Stimulated activated memory B cell treated with anti-CD40 and anti-IgM and Interleukin-4, amounts not matched to agents 10 μg/mL and 1 μg/mL and 100 μg/mL, for 72 hours (primary cell): ENCODE measurements around the gene PPARD.
A peak's percentile ranks its signal among the peaks of the same experiment; 100 is the strongest.

ENCODE experiments used
- ATAC-seq: fragments of 150-1000 bp; cut with Tn5 transposase; 2 replicates; pipeline ENCODE4 v1.10.0; 2021
- H3K27ac Mint-ChIP-seq: one replicate; pipeline ENCODE4 v1.8.0; 2022; ENCODE audit warnings: mild to moderate bottlenecking, mixed read lengths
- H3K27me3 Mint-ChIP-seq: one replicate; pipeline ENCODE4 v1.8.0; 2022; ENCODE audit warnings: mixed read lengths
- H3K36me3 Mint-ChIP-seq: one replicate; pipeline ENCODE4 v1.8.0; 2022; ENCODE audit warnings: mixed read lengths
- H3K4me1 Mint-ChIP-seq: one replicate; pipeline ENCODE4 v1.8.0; 2022; ENCODE audit warnings: mixed read lengths
- H3K4me3 Mint-ChIP-seq: one replicate; pipeline ENCODE4 v1.8.0; 2022; ENCODE audit warnings: mild to moderate bottlenecking, moderate library complexity, mixed read lengths
- H3K9me3 Mint-ChIP-seq: one replicate; pipeline ENCODE4 v1.8.0; 2022; ENCODE audit warnings: mixed read lengths

The PPARD gene

DNA sequence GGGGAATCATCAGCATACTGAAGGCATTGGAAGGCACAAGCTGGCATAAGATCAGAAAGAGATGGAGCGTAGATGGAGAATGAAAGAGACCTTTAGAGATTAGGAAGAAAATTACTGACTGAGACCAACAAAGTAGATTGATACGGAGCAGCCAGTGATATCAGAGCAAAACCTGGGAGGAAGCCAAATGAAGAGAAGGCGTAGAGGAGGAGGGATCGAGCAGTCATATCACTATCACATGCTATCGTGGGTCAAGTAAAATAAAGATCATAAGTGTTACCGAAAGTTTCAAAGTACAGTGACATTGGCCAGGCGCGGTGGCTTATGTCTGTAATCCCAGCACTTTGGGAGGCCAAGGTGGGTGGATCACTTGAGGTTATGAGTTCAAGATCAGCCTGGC lies 56.2 kb downstream of the PPARD start:
- no peak for ATAC-seq
- Mint-ChIP-seq H3K9me3 (no peaks in the 10 kb centered on the region), H3K36me3 (peaks cover 23% of the 10 kb centered on the region), H3K4me3 (no peak overlapping the region), H3K4me1 (peaks cover 27% of the 10 kb centered on the region), H3K27me3 (no peaks in the 10 kb centered on the region), H3K27ac (no peak overlapping the region)

DNA sequence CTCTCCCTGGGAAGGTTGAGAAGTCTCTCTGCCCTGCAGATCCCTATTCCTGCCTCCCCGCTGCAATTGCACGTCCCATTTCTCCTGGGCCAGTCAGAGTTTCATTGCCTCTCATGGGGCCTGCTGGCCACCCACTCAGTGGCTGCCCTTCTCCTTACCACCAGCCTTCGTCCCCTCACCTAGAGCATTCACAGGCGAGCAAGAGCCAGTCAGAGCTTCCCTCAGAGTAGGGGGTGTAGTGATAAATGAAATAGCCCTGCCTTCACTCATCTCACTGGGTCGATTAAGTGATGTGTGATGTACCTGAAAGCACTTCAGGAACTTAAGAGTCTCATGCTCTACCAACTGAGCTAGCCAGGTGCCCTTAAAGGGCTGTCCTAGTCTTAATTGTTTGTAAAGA lies 57.8 kb downstream of the PPARD start:
- ATAC-seq, result no peak
- Mint-ChIP-seq H3K27ac (no peak overlapping the region), H3K36me3 (peaks cover 23% of the 10 kb centered on the region), H3K4me1 (peaks cover 17% of the 10 kb centered on the region), H3K4me3 (no peak overlapping the region), H3K9me3 (no peaks in the 10 kb centered on the region), H3K27me3 (no peaks in the 10 kb centered on the region)

DNA sequence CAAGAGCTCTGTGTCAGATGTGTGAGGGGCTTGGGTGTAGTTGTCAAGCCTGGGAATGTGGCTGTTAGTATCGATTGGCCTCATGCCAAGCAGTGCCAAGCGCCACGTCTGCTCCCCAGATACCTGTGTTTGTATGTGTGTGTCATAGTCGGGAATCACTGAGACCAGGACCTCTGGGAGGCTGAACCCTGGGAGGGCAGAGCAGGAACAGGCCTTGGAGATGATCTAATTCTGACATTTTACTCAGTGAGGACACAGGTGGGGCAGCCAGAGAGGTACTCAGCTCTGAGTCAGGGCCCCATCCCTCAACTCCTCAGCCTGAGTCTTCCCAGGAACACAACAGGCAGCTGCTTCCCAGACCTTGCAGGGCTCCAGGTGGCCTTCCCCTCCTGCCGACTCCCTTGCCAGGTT lies 58.5 kb downstream of the PPARD start:
- ATAC-seq, result no peak
- Mint-ChIP-seq H3K4me1 (peaks cover 10% of the 10 kb centered on the region), H3K27ac (no peak overlapping the region)

DNA sequence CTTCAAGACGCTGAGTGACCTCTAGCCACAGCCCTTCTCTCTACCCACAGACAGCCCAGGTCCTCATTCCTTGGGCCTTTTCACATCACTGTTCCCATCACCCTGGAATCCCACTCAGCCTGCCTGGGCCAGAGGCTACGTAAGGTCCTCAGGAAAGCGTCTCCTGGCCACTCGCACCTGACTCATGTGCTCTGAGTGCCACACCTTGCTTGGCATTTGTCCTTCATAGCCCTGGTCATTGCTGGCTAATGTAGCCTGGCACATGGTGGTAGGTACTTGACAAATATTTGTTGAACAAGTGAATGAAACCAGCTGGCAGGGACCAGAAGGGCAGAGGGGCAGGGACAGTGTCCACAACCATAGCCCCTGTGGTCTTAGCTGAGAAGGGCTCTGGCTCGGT lies 59.2 kb downstream of the PPARD start:
- peaks cover 12% of the 10 kb centered on the region for H3K4me1 Mint-ChIP-seq
- H3K27me3 Mint-ChIP-seq, result no peaks in the 10 kb centered on the region
- no peaks in the 10 kb centered on the region for H3K9me3 Mint-ChIP-seq
- no peak overlapping the region for H3K4me3 Mint-ChIP-seq
- no peak overlapping the region for H3K27ac Mint-ChIP-seq
- H3K36me3 Mint-ChIP-seq, result peaks cover 23% of the 10 kb centered on the region
- no peak for ATAC-seq

More for the DNA sequence above, 58.5 kb downstream of the PPARD start:
- H3K4me3 Mint-ChIP-seq, result no peak overlapping the region
- H3K9me3 Mint-ChIP-seq, result no peaks in the 10 kb centered on the region
- H3K27me3 Mint-ChIP-seq, result no peaks in the 10 kb centered on the region
- peaks cover 23% of the 10 kb centered on the region for H3K36me3 Mint-ChIP-seq

DNA sequence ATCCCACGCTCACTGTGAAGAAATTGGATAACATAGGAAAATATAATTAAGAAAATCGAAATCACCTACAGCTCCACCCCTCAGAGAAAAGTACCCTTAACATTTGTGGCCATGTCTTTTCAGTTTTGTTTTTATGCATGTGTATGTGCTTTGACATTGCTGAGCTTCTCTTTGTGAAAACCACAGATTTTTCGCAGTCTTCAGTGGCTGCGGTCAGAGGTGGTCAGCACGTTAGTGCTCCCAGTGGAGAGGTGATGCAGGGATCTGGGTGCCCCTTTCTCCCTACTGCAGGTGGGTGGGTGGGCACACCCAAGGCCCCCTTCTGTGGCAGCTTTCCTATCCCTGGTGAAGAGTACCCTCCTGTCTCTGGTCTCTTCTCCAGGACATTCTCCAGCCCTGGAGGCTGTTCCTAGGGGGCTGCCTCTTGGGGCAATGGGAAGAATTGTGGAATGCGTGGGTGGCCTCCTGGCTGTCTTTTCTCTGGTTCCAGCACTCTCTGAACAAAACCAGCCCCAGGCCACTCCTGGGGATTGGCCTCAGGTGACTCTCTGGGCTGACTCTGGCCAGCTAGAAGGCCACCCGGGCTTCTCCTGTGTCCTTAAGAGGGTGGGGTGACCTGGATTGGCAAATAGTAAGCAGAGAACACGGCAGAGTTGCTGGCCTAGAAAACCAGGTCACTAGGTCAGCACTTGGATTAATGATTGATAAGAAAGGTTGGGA lies 59.9 kb downstream of the PPARD start:
- no peak overlapping the region for H3K4me3 Mint-ChIP-seq

DNA sequence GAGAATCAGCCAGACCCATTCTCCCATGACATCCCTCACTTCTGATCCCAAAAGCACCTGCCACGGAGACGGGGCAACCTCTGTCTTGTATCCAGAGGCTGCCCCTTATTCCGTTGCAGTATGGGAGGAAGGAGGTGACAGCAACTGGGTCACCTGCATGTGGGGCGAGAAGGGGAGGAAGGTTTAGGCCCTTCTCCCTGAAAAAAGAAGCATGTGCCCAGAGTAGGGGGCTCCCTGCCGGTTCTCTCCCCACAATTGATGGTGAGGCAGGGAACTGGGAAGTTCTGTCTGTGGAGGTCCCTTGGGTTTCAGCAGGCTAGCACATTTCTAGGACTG lies 60.5 kb downstream of the PPARD start:
- peak overlapping the region; percentile 13 for H3K27ac Mint-ChIP-seq
- no peaks in the 10 kb centered on the region for H3K9me3 Mint-ChIP-seq
- no peak overlapping the region for H3K4me3 Mint-ChIP-seq
- no peaks in the 10 kb centered on the region for H3K27me3 Mint-ChIP-seq
- peaks cover 12% of the 10 kb centered on the region for H3K36me3 Mint-ChIP-seq
- peaks cover 19% of the 10 kb centered on the region for H3K4me1 Mint-ChIP-seq
- no peak for ATAC-seq

More for the DNA sequence above, 59.9 kb downstream of the PPARD start:
- H3K27ac Mint-ChIP-seq, result peak overlapping the region; percentile 13
- ATAC-seq, result no peak
- H3K36me3 Mint-ChIP-seq, result peaks cover 17% of the 10 kb centered on the region
- no peaks in the 10 kb centered on the region for H3K9me3 Mint-ChIP-seq
- H3K4me1 Mint-ChIP-seq, result peaks cover 18% of the 10 kb centered on the region
- no peaks in the 10 kb centered on the region for H3K27me3 Mint-ChIP-seq

DNA sequence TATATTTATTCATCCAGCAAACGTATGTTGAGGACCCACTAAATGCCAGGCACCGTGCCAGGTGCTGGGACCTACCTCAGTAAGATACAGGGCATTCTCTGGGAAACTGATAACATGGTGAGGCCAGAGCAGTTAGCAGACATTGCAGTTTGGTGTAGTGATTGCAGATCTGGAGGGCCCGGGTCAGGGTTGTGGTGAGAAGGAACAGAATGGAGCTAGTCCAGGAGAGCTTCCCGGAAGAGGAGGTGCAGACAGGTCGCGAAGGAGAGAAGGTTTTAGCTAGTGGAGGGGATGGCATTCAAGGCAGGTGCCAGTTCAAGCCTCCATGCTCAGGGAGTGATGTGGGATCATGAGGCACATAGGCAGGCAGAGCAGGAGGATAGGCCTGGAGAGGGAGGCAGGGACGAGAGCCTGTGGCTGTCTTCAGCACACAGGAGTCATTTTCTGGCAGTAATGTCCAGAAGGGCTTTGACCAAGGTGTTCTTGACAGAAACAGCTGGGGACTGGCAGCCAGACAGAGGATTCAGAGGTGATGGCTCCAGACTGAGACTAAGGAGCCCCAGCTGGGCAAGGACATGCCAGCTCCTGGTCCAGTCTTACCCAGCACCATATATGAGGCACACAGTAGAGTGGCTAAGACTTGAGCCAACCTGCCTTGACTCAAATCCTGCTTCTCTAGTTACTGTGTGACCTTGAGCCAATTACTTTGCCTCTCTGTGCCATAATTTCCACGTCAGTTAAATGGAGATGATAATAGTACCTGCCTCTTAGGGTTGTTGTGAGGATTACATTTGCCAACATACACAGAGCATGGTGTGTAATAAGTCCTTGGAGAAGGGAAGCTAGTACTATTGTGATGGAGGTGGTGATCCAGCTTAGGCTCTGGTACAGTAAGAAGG lies 61.4 kb downstream of the PPARD start:
- no peak overlapping the region for H3K4me3 Mint-ChIP-seq
- no peak for ATAC-seq
- H3K36me3 Mint-ChIP-seq, result peaks cover 5% of the 10 kb centered on the region
- H3K27me3 Mint-ChIP-seq, result no peaks in the 10 kb centered on the region
- H3K27ac Mint-ChIP-seq, result no peak overlapping the region
- H3K9me3 Mint-ChIP-seq, result no peaks in the 10 kb centered on the region
- H3K4me1 Mint-ChIP-seq, result peaks cover 19% of the 10 kb centered on the region

DNA sequence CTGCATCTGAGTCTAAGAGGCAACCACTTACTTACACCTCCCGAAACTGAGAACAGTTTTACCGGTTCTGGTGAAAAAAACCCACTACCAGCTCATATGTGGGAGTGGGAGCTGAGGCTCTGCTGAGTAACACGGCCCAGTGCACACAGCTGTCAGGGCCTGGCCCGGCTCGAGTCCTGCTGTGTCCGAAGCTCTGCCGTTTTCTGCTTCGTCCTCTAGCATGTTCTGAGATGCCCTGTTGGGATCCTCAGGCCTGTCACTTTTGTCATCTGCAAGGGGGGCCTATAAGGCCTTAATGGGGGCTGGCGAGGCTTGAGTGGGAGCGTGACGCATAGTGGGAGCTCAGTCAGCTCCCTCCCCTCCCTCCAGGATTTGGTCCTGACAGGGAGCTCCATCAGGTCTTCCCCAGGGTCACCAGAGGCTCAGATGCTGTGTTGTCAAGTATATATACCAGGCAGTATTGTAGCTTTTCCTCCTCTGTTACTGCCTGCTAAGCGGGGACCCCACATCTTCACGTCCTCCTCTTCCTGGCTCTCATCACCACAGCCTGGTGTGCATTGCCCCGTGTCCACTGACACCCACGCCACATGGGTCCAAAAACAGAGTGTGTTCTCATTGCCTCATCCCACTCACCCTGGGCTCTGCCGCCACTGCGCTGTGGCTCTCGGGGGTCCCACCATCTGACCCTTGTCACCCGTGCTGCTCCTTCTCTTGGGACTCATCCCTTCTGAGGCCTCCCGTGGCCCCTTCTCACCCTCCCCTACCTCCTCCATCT lies 64.5 kb downstream of the PPARD start:
- no peaks in the 10 kb centered on the region for H3K9me3 Mint-ChIP-seq
- H3K36me3 Mint-ChIP-seq, result peaks cover 10% of the 10 kb centered on the region
- no peak for ATAC-seq
- no peaks in the 10 kb centered on the region for H3K27me3 Mint-ChIP-seq
- peak overlapping the region; percentile 6 for H3K27ac Mint-ChIP-seq
- H3K4me3 Mint-ChIP-seq, result no peak overlapping the region
- peaks cover 31% of the 10 kb centered on the region for H3K4me1 Mint-ChIP-seq

DNA sequence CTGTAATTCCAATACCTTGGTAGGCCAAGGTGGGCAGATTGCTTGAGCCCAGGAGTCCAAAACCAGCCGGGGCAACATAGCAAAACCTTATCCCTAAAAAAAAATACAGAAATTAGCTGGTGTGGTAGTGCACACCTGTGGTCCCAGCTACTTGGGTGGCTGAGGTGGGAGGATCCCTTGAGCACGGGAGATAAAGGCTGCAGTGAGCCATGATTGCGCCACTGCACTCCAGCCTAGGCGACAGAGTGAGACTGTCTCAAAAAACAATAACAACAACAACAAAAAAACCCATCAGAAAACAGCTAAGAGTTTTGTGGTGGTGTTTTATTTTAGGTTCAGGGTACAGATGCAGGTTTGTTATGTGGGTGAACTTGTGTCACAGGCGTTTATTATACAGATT lies 66.9 kb downstream of the PPARD start:
- H3K4me1 Mint-ChIP-seq, result peaks cover 31% of the 10 kb centered on the region
- no peak overlapping the region for H3K4me3 Mint-ChIP-seq
- H3K27ac Mint-ChIP-seq, result no peak overlapping the region
- no peaks in the 10 kb centered on the region for H3K9me3 Mint-ChIP-seq
- peaks cover 31% of the 10 kb centered on the region for H3K36me3 Mint-ChIP-seq
- H3K27me3 Mint-ChIP-seq, result no peaks in the 10 kb centered on the region
- ATAC-seq, result no peak

DNA sequence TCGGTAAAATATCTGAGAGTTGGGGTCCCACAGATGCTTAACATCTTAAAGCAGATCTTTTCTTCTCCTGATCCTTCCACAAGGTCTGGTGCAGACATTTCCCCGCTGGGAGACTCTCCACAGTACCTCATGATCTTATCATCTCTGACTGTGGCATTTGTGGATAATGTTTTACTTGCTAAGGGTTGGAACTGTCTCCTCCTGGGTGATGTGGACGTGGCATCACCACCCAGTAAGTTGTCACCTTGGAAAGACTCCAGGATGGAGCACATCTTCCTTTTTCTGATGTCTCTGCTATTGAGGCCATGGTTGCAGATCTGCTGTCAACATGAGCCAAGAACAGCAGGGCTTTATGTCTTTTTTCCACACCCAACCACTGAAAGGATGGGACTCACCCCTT lies 67.8 kb downstream of the PPARD start:
- Mint-ChIP-seq H3K4me3 (no peak overlapping the region), H3K9me3 (no peaks in the 10 kb centered on the region), H3K27me3 (no peaks in the 10 kb centered on the region), H3K27ac (peak overlapping the region; percentile 19), H3K36me3 (peaks cover 31% of the 10 kb centered on the region), H3K4me1 (peaks cover 31% of the 10 kb centered on the region)
- ATAC-seq, result no peak

DNA sequence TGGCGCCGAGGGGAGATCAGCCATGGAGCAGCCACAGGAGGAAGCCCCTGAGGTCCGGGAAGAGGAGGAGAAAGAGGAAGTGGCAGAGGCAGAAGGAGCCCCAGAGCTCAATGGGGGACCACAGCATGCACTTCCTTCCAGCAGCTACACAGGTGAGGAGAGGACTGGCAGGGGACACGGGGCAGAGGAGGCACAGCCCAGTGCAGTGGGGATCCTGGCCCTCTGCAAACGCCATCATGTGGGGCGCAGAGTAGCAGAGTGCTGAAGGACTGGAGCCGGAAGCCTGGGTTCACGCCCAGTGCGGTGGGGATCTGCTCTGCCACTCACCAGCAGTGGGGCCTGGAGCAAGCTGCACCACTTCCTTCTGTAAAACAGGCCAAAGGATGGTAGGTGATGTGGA lies 68.7 kb downstream of the PPARD start:
- no peaks in the 10 kb centered on the region for H3K9me3 Mint-ChIP-seq
- peaks cover 28% of the 10 kb centered on the region for H3K4me1 Mint-ChIP-seq
- no peak overlapping the region for H3K4me3 Mint-ChIP-seq
- H3K27ac Mint-ChIP-seq, result peak overlapping the region; percentile 19
- H3K27me3 Mint-ChIP-seq, result no peaks in the 10 kb centered on the region
- peaks cover 37% of the 10 kb centered on the region for H3K36me3 Mint-ChIP-seq
- ATAC-seq, result peak; percentile 57

DNA sequence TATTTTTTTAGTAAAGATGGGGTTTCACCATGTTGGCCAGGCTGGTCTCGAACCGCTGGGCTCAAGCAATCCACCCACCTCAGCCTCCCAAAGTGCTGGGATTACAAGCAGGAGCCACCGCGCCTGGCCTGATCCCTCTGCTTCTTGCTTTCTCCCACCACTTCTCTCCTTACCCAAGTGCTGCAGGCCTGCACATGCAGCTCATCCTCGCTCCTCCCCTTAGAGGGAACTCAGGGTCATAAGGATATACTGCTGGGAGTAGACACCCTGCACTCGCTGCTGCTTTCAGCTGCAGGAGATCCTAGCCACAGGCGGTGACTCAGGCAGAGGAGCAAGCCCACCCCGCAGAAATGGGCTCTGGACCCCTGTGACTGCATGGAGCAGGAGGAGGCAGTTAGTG lies 69.7 kb downstream of the PPARD start:
- Mint-ChIP-seq H3K9me3 (no peaks in the 10 kb centered on the region), H3K4me3 (no peak overlapping the region), H3K27ac (no peak overlapping the region), H3K4me1 (peaks cover 21% of the 10 kb centered on the region), H3K27me3 (no peaks in the 10 kb centered on the region), H3K36me3 (peaks cover 37% of the 10 kb centered on the region)
- ATAC-seq, result no peak

DNA sequence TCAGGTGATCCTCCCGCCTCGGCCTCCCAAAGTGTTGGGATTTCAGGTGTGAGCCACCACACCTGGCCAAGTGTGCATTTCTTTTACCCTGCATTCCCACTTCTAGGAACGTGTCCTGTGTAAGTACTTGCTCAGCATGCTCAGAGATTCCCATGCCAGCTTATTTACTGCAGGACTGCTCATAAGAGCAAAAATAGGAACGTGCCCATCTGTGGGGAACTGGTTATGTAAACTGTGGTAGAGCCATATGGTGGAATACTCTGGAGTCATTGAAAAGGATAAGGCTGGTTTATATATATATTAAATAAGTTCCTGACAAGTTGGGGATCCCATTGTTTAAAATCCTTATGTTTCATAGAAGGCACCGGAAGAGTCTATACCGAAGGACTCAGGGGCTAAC lies 71.6 kb downstream of the PPARD start:
- Mint-ChIP-seq H3K27me3 (no peaks in the 10 kb centered on the region), H3K4me1 (peaks cover 30% of the 10 kb centered on the region), H3K36me3 (peaks cover 51% of the 10 kb centered on the region), H3K27ac (no peak overlapping the region), H3K9me3 (no peaks in the 10 kb centered on the region), H3K4me3 (no peak overlapping the region)
- no peak for ATAC-seq

DNA sequence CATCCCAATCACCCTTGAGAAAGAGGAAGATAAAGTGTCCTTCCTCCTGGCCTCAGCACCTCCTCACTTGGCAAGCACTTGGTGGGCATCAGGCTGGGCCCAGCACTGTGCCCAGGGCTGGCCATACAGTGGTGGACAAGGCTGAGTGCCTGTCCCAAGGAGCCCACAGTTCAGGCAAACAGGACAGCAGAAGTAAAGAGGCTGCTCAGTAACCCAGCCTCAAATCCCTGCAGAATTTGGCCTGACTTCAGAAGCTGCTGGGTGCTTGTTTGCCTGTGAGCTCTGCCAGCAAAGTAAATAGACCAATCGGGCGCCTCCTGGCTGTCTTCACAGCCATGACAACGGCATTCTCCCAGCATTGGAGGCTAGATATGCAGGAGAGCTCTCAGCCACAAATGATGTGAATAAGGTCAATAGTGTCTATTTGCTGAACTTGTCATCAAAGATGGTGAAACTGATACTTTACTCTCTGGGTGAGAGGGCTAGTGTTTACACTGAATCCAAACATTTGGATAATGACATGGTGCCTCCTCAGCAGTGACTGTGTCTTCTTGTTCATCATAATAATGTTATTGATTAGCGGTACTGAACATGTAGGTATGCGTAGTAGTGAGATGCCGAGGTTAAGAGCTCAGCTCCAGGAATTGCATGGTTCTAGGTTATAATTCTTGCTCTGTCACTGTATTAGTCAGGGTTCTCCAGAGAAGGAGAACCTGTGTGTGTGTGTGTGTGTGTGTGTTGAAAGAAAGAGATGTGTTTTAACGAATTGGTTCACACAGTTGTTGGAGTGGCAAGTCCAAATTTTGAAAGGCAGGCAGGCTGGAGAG lies 72.9 kb downstream of the PPARD start:
- ATAC-seq, result no peak
- Mint-ChIP-seq H3K27ac (no peak overlapping the region), H3K27me3 (no peaks in the 10 kb centered on the region), H3K4me3 (no peak overlapping the region), H3K4me1 (peaks cover 23% of the 10 kb centered on the region), H3K9me3 (no peaks in the 10 kb centered on the region), H3K36me3 (peaks cover 52% of the 10 kb centered on the region)
